Neural cell (in vitro differentiated cells): ENCODE data around the gene ZNF783. TPM values are rescaled to one million over a fixed set of nuclear protein-coding genes. Genes with fewer than 3 reads are reported as not detected.

Experiments
- H2AFZ ChIP-seq: fragments of 200-600, 300-800 bp; sonication (generic), shearing (Covaris generic); 2 replicates; pipeline ENCODE4 v1.6.0; 2014; ENCODE audit warnings: low read depth, mild to moderate bottlenecking, antibody characterized with exemption, low read length, moderate library complexity
- H3F3A ChIP-seq: fragments of 200-600 bp; shearing (Covaris generic); 2 replicates; pipeline ENCODE4 v1.6.1; 2016; ENCODE audit warnings: mild to moderate bottlenecking, moderate library complexity, mixed read lengths, antibody characterized with exemption, low read length; ENCODE audit not compliant: insufficient read depth, poor library complexity, severe bottlenecking
- H3K27ac ChIP-seq: fragments of 200-600, 300-800 bp; sonication (generic), shearing (Covaris generic); 2 replicates; pipeline ENCODE4 v1.5.1; 2014; ENCODE audit warnings: mild to moderate bottlenecking, low read length, moderate library complexity
- H3K27me3 ChIP-seq: fragments of 300-800, 200-600 bp; sonication (generic), shearing (Covaris generic); 2 replicates; pipeline ENCODE4 v1.6.0; 2014; ENCODE audit warnings: mild to moderate bottlenecking, low read depth, low read length, moderate library complexity; ENCODE audit not compliant: insufficient read depth
- H3K36me3 ChIP-seq: fragments of 300-800, 200-600 bp; sonication (generic), shearing (Covaris generic); 2 replicates; pipeline ENCODE4 v1.5.1; 2014; ENCODE audit warnings: mild to moderate bottlenecking, antibody characterized with exemption, low read length, moderate library complexity; ENCODE audit not compliant: insufficient read depth
- H3K4me2 ChIP-seq: fragments of 300-800, 200-600 bp; sonication (generic), shearing (Covaris generic); 2 replicates; pipeline ENCODE4 v1.6.0; 2014; ENCODE audit warnings: mild to moderate bottlenecking, low read length
- H3K4me3 ChIP-seq: fragments of 300-800, 200-600 bp; sonication (generic), shearing (Covaris generic); 2 replicates; pipeline ENCODE4 v1.5.1; 2014; ENCODE audit warnings: mild to moderate bottlenecking, low read length, moderate library complexity
- H3K79me2 ChIP-seq: fragments of 200-600 bp; shearing (Covaris generic); replicated peaks from 2 replicates; pipeline ENCODE4 v1.6.0; 2014; ENCODE audit warnings: mild to moderate bottlenecking, low read length, moderate library complexity; ENCODE audit not compliant: insufficient read depth
- H3K9ac ChIP-seq: fragments of 300-800, 200-600 bp; sonication (generic), shearing (Covaris generic); 2 replicates; pipeline ENCODE4 v1.6.1; 2016; ENCODE audit warnings: mild to moderate bottlenecking, low read length, mixed read lengths
- H3K9me2 ChIP-seq: fragments of 200-600 bp; shearing (Covaris generic); 2 replicates; pipeline ENCODE4 v1.6.1; 2016; ENCODE audit warnings: mild to moderate bottlenecking, low read length, mixed read lengths; ENCODE audit not compliant: insufficient read depth
- H3K9me3 ChIP-seq: fragments of 200-600, 300-800 bp; sonication (generic), shearing (Covaris generic); 2 replicates; pipeline ENCODE4 v1.6.1; 2016; ENCODE audit warnings: mild to moderate bottlenecking, mixed run types, low read length, moderate library complexity, mixed read lengths
- H4K20me1 ChIP-seq: fragments of 200-600 bp; shearing (Covaris generic); 2 replicates; pipeline ENCODE4 v1.6.1; 2016; ENCODE audit warnings: mild to moderate bottlenecking, mixed run types; ENCODE audit not compliant: insufficient read depth
- EP300 ChIP-seq: fragments of 450-650 bp; conservative IDR thresholded peaks from 2 replicates; pipeline ENCODE4 v1.6.1; 2014; ENCODE audit warnings: antibody characterized with exemption, mild to moderate bottlenecking, moderate library complexity; ENCODE audit not compliant: poor library complexity, severe bottlenecking
- EZH2 ChIP-seq: fragments of 200-600, 300-800 bp; shearing (Covaris generic), sonication (generic); IDR thresholded peaks from 2 replicates; pipeline ENCODE4 v1.6.1; 2014; ENCODE audit warnings: antibody characterized with exemption, low read length, borderline replicate concordance, mild to moderate bottlenecking; ENCODE audit not compliant: insufficient read depth, poor library complexity, severe bottlenecking
- MXI1 ChIP-seq: fragments of 450-650 bp; conservative IDR thresholded peaks from 2 replicates; pipeline ENCODE4 v1.6.1; 2014; ENCODE audit warnings: antibody characterized with exemption, mild to moderate bottlenecking; ENCODE audit not compliant: poor library complexity, severe bottlenecking
- RAD21 ChIP-seq: fragments of 450-650 bp; conservative IDR thresholded peaks from 2 replicates; pipeline ENCODE4 v1.6.1; 2014; ENCODE audit warnings: antibody characterized with exemption, mild to moderate bottlenecking, moderate library complexity
- SMC3 ChIP-seq: fragments of 450-650 bp; conservative IDR thresholded peaks from 2 replicates; pipeline ENCODE4 v1.6.1; 2014; ENCODE audit warnings: antibody characterized with exemption, mild to moderate bottlenecking, moderate library complexity; ENCODE audit not compliant: poor library complexity
- TAF1 ChIP-seq: IDR thresholded peaks from 2 replicates; pipeline ENCODE4 v1.6.1; 2012; ENCODE audit warnings: low read depth
- polyA plus RNA-seq: library from polyadenylated mRNA; depleted of rRNA; stranded (reverse); fragments of >200 nt; gene quantifications from 2 replicates; pipeline ENCODE4 v1.2.3, GENCODE V29; 2014
- TF ChIP-seq, protein P1 (sequence below): IDR thresholded peaks from 2 replicates; pipeline ENCODE4 v1.6.1; 2012; ENCODE audit warnings: borderline replicate concordance
- TF ChIP-seq, protein P2 (sequence below): fragments of 450-650 bp; IDR thresholded peaks from 2 replicates; pipeline ENCODE4 v1.5.1; 2014; ENCODE audit warnings: antibody characterized with exemption, mild to moderate bottlenecking, moderate library complexity; ENCODE audit not compliant: poor library complexity, severe bottlenecking

ZNF783 gene
- polyA plus RNA-seq, 1 donor from 2014 or later: 23.9 TPM

- Histone ChIP-seq H3K4me3 (no peak overlapping the region), H3K9me3 (no peaks in the 10 kb centered on the region), H3K36me3 (no peaks in the 10 kb centered on the region), H3K4me2 (no peak overlapping the region), H3K79me2 (peaks cover 13% of the 10 kb centered on the region), H3K9me2 (no peaks in the 10 kb centered on the region), H3K27me3 (no peaks in the 10 kb centered on the region), H3K9ac (no peak overlapping the region), H4K20me1 (no peaks in the 10 kb centered on the region), H2AFZ (no peak overlapping the region), H3K27ac (no peak overlapping the region), H3F3A (no peaks in the 10 kb centered on the region)
- TF ChIP-seq, protein P1, sequence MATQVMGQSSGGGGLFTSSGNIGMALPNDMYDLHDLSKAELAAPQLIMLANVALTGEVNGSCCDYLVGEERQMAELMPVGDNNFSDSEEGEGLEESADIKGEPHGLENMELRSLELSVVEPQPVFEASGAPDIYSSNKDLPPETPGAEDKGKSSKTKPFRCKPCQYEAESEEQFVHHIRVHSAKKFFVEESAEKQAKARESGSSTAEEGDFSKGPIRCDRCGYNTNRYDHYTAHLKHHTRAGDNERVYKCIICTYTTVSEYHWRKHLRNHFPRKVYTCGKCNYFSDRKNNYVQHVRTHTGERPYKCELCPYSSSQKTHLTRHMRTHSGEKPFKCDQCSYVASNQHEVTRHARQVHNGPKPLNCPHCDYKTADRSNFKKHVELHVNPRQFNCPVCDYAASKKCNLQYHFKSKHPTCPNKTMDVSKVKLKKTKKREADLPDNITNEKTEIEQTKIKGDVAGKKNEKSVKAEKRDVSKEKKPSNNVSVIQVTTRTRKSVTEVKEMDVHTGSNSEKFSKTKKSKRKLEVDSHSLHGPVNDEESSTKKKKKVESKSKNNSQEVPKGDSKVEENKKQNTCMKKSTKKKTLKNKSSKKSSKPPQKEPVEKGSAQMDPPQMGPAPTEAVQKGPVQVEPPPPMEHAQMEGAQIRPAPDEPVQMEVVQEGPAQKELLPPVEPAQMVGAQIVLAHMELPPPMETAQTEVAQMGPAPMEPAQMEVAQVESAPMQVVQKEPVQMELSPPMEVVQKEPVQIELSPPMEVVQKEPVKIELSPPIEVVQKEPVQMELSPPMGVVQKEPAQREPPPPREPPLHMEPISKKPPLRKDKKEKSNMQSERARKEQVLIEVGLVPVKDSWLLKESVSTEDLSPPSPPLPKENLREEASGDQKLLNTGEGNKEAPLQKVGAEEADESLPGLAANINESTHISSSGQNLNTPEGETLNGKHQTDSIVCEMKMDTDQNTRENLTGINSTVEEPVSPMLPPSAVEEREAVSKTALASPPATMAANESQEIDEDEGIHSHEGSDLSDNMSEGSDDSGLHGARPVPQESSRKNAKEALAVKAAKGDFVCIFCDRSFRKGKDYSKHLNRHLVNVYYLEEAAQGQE: no peak
- TF ChIP-seq EP300: no peak
- TF ChIP-seq SMC3: no peak
- TF ChIP-seq, protein P2, sequence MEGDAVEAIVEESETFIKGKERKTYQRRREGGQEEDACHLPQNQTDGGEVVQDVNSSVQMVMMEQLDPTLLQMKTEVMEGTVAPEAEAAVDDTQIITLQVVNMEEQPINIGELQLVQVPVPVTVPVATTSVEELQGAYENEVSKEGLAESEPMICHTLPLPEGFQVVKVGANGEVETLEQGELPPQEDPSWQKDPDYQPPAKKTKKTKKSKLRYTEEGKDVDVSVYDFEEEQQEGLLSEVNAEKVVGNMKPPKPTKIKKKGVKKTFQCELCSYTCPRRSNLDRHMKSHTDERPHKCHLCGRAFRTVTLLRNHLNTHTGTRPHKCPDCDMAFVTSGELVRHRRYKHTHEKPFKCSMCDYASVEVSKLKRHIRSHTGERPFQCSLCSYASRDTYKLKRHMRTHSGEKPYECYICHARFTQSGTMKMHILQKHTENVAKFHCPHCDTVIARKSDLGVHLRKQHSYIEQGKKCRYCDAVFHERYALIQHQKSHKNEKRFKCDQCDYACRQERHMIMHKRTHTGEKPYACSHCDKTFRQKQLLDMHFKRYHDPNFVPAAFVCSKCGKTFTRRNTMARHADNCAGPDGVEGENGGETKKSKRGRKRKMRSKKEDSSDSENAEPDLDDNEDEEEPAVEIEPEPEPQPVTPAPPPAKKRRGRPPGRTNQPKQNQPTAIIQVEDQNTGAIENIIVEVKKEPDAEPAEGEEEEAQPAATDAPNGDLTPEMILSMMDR: no peak
Observed at GRCh38 chr7:149237502-149237901, 24.5 kb upstream of the ZNF783 start.

- no peak overlapping the region for H3K9ac ChIP-seq
Observed at GRCh38 chr7:149238051-149238450, 23.9 kb upstream of the ZNF783 start.

More at GRCh38 chr7:149238051-149238450, 23.9 kb upstream of the ZNF783 start:
- Histone ChIP-seq H3K4me2 (no peak overlapping the region), H3K9me2 (no peaks in the 10 kb centered on the region), H3K4me3 (no peak overlapping the region), H3K36me3 (no peaks in the 10 kb centered on the region), H3K9me3 (no peaks in the 10 kb centered on the region), H3K27me3 (no peaks in the 10 kb centered on the region), H3K79me2 (peaks cover 16% of the 10 kb centered on the region), H4K20me1 (no peaks in the 10 kb centered on the region), H3F3A (no peaks in the 10 kb centered on the region), H3K27ac (no peak overlapping the region), H2AFZ (no peak overlapping the region)
- TF ChIP-seq EP300: no peak
- TF ChIP-seq MXI1: no peak
- no peak for TF ChIP-seq TAF1
- TF ChIP-seq RAD21: no peak
- TF ChIP-seq, protein P1: no peak
- TF ChIP-seq, protein P2: no peak
- no peak for TF ChIP-seq SMC3
- no peak for TF ChIP-seq EZH2
